GM21576 (cell line): ENCODE data around the gene PLCG1.

Experiments
- ATAC-seq: cut with Tn5 transposase; IDR thresholded peaks from one replicate; pipeline ENCODE4 v1.9.1; 2021; ENCODE audit warnings: mild to moderate bottlenecking, moderate library complexity; ENCODE audit not compliant: unreplicated experiment

Gene PLCG1

DNA sequence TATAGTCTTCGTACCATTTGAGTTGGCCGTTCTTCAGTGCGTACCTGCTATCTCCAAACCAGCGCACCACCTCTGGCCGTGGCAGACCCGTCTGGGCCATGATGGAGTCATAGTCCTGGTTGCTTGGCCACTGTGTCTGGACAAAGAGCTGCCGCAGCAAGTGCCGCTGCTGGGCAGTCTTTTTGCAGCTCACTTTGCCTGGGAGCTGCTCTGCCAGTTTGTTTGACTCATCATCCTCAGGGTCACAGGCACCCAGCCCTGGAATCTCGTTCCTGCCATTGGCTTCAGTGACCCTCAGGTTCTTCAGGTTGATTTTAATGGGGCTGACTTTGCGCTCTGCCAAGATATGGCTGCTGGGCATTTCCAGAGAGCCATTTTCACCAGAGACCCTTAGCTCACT, 65.1 kb downstream of the PLCG1 start:
- ATAC-seq: no peak

DNA sequence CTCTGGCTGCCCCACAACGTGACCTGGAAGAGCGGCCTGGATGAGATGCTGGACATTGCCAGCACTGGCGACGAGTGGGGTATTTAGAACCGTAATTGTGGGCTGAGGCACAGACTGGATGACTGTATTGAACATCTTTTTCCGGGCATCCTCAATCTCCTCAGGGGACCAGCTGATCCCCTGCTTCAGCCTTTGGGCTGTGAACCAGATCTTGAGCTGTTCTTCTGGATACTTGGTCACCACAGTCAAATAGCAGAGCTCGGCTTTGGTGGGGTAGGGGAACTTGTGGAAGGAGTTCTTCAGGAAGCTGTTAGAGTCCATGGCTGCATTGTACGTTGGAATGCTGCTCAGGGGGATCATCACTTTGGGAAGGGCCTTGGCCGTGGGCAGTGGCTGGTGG, 66.3 kb downstream of the PLCG1 start:
- no peak for ATAC-seq

DNA sequence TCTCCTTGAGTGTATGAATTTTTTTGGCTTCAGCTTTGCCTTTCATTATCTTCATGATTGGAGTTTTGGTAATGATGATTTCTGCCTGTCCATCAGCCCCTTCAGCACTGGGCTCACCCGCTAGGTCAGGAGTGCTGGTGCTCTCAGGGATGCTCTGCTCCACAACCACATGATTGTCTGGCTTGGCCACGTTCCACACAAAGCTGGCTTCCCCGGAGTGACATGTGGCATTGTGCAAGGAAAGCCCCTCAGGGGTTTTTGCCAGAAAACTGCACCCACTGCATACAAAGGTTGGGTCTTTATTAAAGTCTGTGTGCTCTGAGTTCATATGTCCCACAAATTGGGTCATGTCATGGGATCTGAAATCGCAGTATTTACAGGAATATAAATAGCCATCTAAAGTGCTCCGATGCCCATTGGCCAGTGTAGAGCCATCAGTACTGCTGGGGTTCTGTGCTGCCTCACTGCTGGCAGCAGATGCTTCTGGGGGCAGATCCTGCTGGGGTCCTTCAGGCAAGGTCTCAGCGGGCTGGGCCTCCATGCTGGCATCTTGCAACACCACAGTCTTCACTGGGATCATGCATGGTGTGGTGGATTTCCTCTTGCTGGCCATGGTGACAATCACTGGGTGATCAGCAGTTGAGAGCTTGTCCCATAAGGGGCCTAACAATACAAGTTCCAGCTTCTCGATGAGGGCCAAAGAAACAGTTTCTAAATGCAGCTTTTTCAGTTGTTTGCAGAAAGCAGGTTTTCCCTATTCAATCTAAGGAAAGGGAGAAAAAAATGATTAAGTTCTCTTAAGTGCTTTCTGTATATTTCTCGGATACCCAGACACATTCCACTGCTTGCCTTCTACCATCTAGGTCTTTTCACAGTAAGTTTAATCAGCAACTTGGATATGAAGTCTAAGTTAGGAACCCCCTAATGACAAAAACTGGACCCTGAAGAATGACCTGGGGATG, 67.2 kb downstream of the PLCG1 start:
- ATAC-seq: no peak

DNA sequence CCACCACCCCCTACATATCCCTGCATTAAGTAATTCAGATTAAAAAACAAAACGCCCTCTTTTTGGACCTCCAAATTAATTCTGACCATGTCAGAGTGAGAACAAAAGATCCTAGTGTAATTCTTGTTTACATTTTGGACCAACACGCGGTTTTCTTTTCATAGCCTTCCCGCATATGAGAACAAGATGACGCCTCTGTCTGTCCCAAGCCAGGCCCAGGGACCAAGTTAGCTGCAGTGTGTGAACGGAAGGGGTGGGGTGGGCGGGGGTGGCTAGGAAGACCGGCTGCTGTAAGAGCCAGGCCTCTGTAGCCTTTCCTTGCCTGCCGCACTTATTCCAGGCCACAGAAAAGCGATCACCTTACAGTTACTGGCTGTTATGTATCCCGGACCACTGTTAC, 68.0 kb downstream of the PLCG1 start:
- no peak for ATAC-seq

DNA sequence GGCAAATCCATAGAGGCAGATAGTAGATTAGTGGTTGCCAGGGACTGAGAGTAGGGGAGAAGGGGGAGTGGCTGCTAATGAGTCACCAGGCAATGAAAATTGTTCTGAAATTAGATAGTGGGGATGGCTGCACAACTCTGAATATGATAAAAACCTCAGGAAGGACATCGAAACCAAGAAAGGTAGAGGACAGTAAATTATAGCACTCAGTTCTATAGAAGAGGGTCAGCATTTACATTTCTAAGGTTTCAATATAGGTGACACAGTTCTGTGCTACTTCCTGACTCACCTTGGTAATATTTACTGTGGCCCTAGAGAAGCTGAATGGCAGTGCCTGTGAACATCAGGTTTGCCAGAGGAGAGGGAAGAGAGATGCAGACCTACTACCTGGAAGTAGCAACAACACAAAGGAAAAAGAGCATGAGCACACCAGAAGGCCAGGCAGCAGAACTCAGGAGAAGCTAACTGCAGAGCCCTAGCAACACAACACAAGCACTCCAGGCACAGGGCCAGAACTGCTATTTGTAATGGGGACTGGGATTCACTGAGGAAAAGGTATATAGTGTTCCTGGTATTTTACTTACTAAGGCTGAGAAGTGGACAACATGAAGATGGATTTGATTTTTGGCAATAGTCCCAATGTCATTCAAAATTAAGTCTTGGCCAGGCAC, 75.9 kb downstream of the PLCG1 start:
- ATAC-seq: no peak

DNA sequence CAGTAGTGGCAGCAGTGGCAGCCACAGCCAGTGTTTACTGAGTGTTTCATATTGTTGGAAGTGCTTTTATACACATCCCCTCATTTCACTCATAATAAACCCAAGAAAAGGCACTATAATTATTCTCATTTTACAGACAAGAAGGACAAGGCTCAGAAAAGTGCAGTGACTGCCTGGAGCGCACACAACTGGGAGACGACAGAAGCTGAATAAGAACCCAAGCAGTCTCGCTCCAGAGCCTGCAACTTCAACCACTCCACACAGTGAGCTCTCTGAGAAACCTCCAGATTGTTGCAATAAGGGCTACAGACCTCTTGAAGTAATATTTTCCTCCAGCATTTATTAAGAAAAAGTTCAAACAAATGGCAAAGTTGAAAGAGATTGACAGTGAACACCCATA, 76.9 kb downstream of the PLCG1 start:
- no peak for ATAC-seq

DNA sequence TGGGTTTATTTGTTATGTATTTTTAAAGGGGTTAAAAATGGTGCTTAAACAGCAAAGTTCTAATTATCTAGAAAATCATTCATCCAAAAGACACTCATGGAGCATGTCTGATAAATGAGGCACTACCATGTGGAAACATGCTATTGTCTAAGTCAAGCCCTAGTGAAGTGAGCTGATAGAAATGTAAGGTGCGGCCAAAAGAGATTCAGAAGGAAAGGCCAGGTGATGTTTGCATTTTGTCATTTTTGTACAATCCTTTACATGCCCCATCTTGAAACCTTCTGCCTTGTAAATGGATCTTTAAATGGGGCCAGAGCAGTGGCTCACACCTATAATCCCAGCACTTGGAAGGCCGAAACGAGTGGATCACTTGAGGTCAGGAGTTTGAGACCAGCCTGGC, 77.3 kb downstream of the PLCG1 start:
- no peak for ATAC-seq

DNA sequence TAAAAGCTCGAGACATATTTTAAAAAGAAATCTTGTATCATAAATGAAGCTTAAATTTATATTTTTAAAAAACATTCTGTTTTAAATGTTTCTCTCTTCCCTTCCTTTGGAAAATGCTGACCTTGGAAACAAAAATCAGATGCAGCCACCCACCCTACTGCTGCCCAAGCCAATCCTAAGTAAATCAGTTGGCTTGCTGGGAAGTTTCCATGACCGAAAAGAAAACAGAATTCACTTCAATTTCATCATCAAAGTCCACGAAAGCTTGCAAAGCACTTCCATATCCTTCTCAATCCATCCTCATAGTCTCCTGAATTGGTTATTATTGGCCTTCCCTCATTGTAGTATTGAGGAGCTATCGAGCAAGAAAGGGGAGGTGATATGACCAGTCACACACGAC, 80.1 kb downstream of the PLCG1 start:
- no peak for ATAC-seq

DNA sequence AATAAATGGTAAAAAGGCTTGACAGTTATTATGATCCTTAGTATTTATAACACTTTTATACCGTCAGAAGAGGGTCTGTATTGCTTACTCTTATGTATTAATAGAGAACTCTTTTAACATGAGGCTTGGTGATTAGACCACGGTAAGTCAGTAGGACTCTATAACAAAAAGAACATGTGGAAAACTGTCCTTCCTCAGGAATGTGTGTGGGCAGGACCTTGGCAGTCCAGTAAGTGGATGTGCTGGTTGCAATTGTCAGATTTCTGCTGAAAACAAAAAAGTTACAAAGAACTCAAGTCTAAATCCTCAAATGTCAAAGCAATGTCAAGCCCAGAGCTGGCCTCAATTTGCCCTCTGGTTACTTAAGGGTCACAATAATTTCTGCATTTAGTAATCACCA, 81.1 kb downstream of the PLCG1 start:
- no peak for ATAC-seq

DNA sequence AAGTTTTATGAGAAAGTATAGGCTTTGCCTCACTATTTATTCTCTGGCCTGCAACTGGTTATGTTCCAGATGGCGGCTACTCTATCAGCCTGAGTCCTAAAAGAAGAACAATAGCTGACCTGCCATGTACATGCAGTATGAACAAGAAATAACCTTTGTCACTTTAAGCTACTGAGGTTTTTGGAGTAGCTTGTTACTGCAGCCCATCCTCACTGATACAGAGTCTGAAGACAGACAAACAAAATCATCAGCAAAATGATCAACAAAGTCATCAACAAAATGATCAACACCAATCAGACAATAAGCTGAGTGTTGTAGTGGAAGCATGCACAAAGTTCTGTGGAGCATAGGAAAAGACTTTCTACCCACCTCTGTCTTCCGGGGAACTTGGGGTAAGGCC, 82.5 kb downstream of the PLCG1 start:
- no peak for ATAC-seq

DNA sequence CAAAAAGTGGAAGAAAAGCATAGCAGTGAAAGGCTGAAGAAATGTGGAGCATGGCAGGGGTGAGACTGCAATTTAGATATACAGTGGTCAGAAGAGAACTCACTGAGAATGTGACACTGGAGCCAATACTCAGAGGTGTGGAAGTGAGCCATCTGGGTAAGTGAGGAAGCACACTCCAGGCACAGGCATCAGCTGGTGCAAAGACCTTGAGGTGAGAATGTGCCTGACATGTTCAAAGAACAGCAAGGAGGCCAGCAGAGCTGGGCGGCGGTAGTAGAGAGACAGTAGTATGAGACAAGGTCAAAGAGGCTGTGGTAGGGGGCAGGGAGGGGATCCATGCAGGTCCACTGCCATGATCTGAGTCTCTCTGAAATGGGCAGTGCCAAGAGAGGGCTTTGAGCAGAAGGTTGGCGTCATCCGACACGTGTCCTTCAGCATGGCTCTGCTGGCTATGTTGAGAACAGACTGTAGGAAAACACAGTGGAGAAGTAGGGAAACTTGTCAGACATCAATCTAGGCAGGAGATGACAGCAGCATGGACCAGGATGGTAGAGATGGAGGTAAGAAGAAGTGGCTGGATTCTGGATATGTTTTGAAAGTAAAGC, 84.4 kb downstream of the PLCG1 start:
- ATAC-seq: no peak

DNA sequence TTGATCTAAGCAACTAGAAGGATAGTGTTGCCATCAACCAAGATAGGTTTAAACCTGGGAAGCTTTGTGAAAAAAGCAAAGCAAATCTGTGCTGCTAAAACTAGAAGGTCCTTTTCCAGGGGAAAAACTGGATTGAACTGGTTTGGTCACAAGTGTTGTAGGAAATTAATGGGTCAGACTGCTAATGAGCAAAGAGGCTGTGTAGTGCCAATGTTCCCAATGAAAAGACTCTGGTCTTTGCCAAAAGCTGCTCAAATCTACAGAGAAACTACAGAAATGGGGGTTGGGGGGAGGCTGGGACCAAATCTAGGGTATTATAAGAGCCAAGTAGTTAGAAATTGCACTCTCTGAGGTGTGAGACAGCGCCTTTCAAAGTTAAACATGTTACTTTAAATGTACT, 85.0 kb downstream of the PLCG1 start:
- no peak for ATAC-seq

DNA sequence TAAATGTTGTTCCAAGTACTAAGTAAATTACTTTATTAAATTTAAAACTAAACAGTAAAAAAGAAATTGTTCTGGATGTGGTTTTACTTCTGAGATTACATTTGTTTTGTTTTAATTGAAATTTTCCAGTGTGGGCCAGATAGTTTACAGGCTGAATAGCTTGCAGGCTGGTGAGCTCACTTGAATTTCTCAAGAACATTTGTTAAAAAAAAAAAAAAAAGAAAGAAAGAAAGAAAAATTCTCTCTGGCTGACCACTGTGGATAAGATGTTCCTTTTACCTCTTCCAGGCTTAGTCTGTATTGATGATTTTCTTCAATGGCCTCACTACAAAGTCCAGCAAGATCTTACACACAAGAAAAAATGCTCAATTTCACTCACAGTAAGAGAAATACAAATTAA, 85.4 kb downstream of the PLCG1 start:
- no peak for ATAC-seq

DNA sequence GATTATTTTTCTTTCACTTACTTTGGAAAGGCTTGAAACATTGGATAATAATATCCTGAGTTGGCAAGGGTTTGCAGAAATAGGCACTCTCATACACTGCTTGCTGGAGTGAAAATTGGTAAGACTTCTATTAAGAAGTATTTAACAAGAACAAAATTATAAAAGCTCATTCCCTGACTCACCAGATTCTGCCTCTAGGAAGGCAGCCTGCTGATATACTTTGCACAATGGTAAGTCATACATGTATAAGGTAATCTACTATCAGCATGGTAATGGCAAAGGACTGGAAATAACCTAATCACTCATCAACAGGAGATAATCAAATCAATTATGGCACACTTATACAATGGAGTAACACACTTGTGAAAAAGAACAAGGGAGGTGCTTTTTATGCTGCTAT, 85.8 kb downstream of the PLCG1 start:
- ATAC-seq: no peak

DNA sequence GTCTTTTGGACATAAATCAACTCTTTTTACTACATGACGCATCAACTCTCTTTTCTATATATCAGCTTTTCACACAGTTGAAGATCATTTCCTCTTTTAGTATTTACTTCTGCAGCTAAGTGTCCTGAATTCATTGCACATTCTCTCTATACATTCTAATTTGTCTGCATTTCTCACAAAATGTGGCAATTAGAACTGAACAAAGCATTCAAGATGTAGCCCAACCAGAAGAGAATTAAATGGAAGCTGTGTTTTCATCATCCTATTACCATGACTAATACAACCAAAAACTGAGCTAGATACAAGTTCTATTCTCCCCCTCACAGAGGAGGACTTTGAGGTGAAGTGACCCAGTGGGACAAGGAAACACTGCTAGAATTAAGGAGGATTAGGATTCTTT, 86.9 kb downstream of the PLCG1 start:
- no peak for ATAC-seq

DNA sequence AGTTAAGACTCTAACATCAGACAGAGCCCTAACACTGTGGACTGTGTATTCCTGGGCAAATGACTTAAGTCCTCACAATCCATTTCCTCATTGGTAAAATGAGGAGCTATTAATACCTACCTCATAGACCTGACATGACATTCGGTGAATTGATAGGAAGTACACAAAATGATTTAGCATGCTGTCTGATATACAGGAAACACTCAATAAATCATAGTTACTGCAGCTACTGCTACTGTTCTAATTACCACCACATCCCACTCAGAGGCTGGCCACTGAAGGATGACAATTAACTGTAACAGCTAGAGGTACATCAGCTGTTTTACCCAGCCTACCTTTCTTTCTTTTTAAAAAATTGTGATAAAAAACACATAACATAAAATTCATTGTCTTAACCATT, 87.7 kb downstream of the PLCG1 start:
- no peak for ATAC-seq

DNA sequence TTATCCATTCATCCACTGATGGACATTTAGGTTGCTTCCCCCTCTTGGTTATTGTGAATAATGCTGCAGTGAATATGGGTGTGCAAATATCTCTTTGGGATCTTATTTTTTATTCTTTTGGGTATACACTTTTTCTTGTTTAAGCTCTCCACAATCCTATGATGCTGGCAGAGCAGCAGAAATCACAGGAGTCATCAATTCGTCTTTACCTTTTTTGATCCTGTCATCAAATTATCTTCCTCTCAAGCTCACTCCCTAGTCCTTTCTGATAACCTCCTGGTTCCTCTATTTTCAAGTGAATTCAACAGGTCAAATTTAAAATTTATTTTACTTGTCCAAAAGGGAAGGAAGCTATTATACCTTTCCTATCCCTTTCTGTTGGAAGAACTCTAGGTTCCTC, 89.1 kb downstream of the PLCG1 start:
- ATAC-seq: no peak
